NCI-H2227 treated with DMSO at 0.1 percent for 48 hours (cell line): ENCODE measurements around the gene WSB1.

Experiments used
- DNase-seq: peaks from one replicate; lab custom pipeline; 2025; lab: John Stamatoyannopoulos, UW

WSB1 gene

DNA sequence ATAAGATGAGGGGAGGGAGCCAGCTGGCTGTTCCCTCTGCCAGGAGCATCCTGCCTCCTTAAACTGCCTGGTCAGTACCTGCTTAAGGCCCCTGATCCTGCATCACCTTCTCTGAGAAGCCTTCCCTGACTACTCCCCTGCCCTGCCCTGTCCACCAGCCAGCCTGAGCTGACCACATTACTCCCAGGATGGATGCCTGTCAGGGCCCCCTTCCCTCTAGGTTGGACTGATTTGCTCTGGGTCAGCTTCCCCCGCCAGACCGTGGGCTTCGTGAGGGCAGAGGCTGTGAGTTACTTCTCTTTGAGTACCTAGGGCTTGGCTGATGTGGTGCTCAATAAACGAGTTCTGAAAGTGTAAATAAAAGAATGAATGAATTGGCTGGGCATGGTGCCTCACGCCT is 63.3 kb downstream of the WSB1 start:
- no peak for DNase-seq

DNA sequence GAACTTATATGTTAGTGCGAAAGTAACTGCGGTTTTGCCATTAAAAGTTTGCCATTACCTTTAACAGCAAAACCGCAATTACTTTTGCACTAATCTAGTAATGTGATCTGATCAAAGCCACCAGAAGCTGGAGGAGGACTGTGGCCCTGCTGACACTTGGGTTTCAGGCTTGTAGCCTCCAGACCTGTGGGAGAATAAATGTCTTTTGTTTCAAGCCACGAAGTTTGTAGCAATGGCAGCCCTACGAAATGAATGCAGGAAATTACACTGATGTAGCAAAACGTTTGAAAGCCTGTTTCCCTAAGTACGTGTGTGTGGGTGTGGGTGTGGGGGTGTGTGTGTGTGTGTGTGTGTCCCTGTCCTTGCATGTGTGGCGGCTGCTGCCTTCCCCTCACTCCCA is 66.6 kb downstream of the WSB1 start:
- DNase-seq = no peak

DNA sequence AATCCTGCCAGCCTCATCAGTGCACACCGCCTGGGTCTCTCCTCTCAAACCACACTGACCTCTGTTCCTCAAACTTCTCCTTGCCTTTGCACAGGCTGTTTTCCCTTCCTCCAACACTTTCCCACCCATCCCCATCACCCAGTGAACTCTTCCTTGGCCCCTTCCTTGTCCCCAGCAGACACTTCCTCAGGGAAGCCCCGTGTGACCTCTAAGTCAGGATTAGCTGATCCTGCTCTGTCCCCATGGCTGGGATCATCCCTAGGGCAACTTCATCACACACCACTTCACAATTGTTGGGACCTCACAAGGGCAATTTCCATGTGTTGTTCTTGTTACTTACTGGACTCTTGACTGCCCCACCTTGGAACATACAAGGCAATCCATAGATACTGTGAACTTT is 67.8 kb downstream of the WSB1 start:
- DNase-seq = no peak

DNA sequence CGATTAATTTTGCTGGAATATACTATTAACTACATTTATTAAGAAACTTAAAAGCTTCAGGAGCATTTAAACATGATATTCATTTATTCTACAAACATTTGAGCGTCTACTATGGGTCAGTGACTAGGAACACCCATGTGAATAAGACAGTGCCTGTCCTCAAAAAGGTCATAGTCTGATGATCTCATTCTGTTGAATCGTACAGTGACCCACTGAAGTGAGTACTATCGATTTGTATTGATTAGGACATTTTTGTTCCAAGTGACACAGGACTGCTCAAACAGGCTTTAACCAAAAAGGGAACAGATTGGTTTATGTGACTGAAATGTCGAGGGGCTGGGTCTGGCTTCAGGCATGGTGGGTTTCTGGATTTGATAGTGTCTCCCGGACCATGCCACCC is 68.6 kb downstream of the WSB1 start:
- no peak for DNase-seq

DNA sequence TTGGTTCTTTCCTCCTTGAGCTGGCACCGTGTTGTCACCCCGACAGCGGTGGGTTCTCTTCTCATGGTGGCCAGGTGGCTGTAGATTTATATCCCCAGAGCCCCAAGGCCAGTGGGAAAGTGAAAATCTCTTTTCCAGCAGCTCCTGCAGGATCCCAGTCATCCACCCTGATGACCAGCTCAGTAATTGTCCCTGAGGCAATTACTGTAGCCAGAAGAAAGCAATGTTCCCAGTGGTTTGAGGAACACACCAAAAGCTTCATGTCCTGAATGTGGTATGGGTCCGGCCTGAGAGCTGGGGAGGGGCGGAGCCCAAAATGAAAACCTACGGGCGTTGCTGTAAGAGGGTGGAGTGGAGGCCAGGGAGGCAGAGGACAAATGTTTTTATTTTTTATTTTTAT is 69.0 kb downstream of the WSB1 start:
- no peak for DNase-seq

DNA sequence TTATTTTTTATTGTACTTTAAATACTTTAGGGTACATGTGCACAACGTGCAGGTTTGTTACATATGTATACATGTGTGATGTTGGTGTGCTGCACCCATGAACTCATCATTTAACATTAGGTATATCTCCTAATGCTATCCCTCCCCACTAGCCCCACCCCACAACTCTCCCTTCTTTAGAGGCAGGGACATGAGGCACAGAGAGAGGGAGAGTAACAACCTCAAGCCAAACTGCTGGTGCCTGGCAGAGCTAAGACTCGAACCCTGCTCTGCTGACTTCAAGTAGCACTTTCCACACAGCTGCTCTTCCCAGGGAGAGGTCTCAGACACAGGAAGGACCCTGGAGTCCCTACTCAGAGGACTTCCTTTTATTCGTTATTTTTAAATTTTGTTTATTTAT is 69.4 kb downstream of the WSB1 start:
- no peak for DNase-seq
